ENCODE results near the gene PDZD11.
A peak's percentile ranks its signal among the peaks of the same experiment; 100 is the strongest.

The PDZD11 gene

GRCh38 chrX:70262952-70263567 lies 26.7 kb downstream of the PDZD11 start:
- no peaks in the 10 kb centered on the region for H3K4me1 ChIP-seq (ENCODE audit: insufficient read depth, poor library complexity, severe bottlenecking)
- H3K36me3 ChIP-seq (ENCODE audit: low read depth) = no peaks in the 10 kb centered on the region
- no peak overlapping the region for H3K4me3 ChIP-seq (ENCODE audit: severe bottlenecking)
- DNase-seq (ENCODE audit: low spot score) (no peak), ATAC-seq (ENCODE audit: low read depth) (peak; percentile 95)
- no peaks in the 10 kb centered on the region for H3K9me3 ChIP-seq (ENCODE audit: severe bottlenecking)
- H3K27ac ChIP-seq (ENCODE audit: poor library complexity, severe bottlenecking) = no peak overlapping the region
- TF ChIP-seq CTCF (IDR thresholded peaks at IDR 0.05; ENCODE audit: poor library complexity, severe bottlenecking) = peak; percentile 66
- H3K27me3 ChIP-seq (ENCODE audit: insufficient read depth, poor library complexity, severe bottlenecking) = no peaks in the 10 kb centered on the region

GRCh38 chrX:70260104-70260503 lies 29.6 kb downstream of the PDZD11 start, which contains the start of gene P2RY4:
Gene P2RY4, minus strand, starts transcription at chrX:70260204. Its CDS starts 580 bp downstream, at chrX:70259624.
- no peak for TF ChIP-seq CTCF (IDR thresholded peaks at IDR 0.05; ENCODE audit: poor library complexity, severe bottlenecking)

GRCh38 chrX:70257423-70258288 lies 32.1 kb downstream of the PDZD11 start:
- no peak for ATAC-seq (ENCODE audit: low read depth)
- Histone ChIP-seq H3K36me3 (ENCODE audit: low read depth) (no peaks in the 10 kb centered on the region), H3K4me1 (ENCODE audit: insufficient read depth, poor library complexity, severe bottlenecking) (peaks cover 23% of the 10 kb centered on the region), H3K4me3 (ENCODE audit: severe bottlenecking) (no peak overlapping the region), H3K27me3 (ENCODE audit: insufficient read depth, poor library complexity, severe bottlenecking) (no peaks in the 10 kb centered on the region), H3K9me3 (ENCODE audit: severe bottlenecking) (no peaks in the 10 kb centered on the region), H3K27ac (ENCODE audit: poor library complexity, severe bottlenecking) (no peak overlapping the region)
- no peak for TF ChIP-seq CTCF (IDR thresholded peaks at IDR 0.05; ENCODE audit: poor library complexity, severe bottlenecking)
- no peak for DNase-seq (ENCODE audit: low spot score)

More at GRCh38 chrX:70260104-70260503, 29.6 kb downstream of the PDZD11 start, which contains the start of gene P2RY4:
- DNase-seq (ENCODE audit: low spot score) (no peak), ATAC-seq (ENCODE audit: low read depth) (no peak)
- Histone ChIP-seq H3K36me3 (ENCODE audit: low read depth) (no peaks in the 10 kb centered on the region), H3K27me3 (ENCODE audit: insufficient read depth, poor library complexity, severe bottlenecking) (no peaks in the 10 kb centered on the region), H3K4me1 (ENCODE audit: insufficient read depth, poor library complexity, severe bottlenecking) (no peaks in the 10 kb centered on the region), H3K4me3 (ENCODE audit: severe bottlenecking) (no peak within 1 kb of the TSS), H3K27ac (ENCODE audit: poor library complexity, severe bottlenecking) (no peak within 1 kb of the TSS), H3K9me3 (ENCODE audit: severe bottlenecking) (no peaks in the 10 kb centered on the region)

- TF ChIP-seq CTCF (IDR thresholded peaks at IDR 0.05; ENCODE audit: poor library complexity, severe bottlenecking) = no peak
- no peak overlapping the region for H3K4me3 ChIP-seq (ENCODE audit: severe bottlenecking)
- ATAC-seq (ENCODE audit: low read depth) = no peak
Observed at GRCh38 chrX:70255452-70255851, 34.3 kb downstream of the PDZD11 start.

More at GRCh38 chrX:70255452-70255851, 34.3 kb downstream of the PDZD11 start:
- Histone ChIP-seq H3K27me3 (ENCODE audit: insufficient read depth, poor library complexity, severe bottlenecking) (no peaks in the 10 kb centered on the region), H3K9me3 (ENCODE audit: severe bottlenecking) (no peaks in the 10 kb centered on the region), H3K36me3 (ENCODE audit: low read depth) (no peaks in the 10 kb centered on the region), H3K27ac (ENCODE audit: poor library complexity, severe bottlenecking) (no peak overlapping the region), H3K4me1 (ENCODE audit: insufficient read depth, poor library complexity, severe bottlenecking) (peaks cover 29% of the 10 kb centered on the region)
- no peak for DNase-seq (ENCODE audit: low spot score)

Measured in RWPE2 (cell line).